Right lobe of liver (tissue), 6 donors: ENCODE data around the gene LHX1. TPM values are rescaled to one million over a fixed set of nuclear protein-coding genes. Genes with fewer than 3 reads are reported as not detected.

Experiments
- ATAC-seq, 4 donors: fragments of 200-7000 bp; cut with Tn5 transposase; one replicate each; pipeline ENCODE4 v1.9.1; 2020; ENCODE audit warnings: mild to moderate bottlenecking in 4 of 4, moderate library complexity in 4 of 4
- DNase-seq, 3 donors: peaks; one replicate each; pipeline ENCODE4 v3.0.0-alpha.2; 2020
- H3K27ac ChIP-seq, 3 donors: fragments of 200-600 bp; one replicate each; pipeline ENCODE4 v1.8.0; 2022
- H3K27me3 ChIP-seq, 2 donors: fragments of 200-600 bp; one replicate each; pipeline ENCODE4 v1.8.0; 2022
- H3K36me3 ChIP-seq, 4 donors: fragments of 200-600 bp; sonication (generic) in 1 of 4; one replicate each; pipeline versions ENCODE4 v1.5.1 to v1.8.0; 2017 to 2022; ENCODE audit warnings: control low read depth in 1 of 4
- H3K4me1 ChIP-seq, 4 donors: fragments of 200-600 bp; sonication (generic) in 1 of 4; one replicate each; pipeline versions ENCODE4 v1.5.1 to v1.8.0; 2017 to 2022; ENCODE audit warnings: control low read depth in 1 of 4
- H3K4me3 ChIP-seq, 3 donors: fragments of 200-600 bp; one replicate each; pipeline ENCODE4 v1.8.0; 2022
- H3K9me3 ChIP-seq, 4 donors: fragments of 200-600 bp; sonication (generic) in 1 of 4; one replicate each; pipeline versions ENCODE4 v1.5.1 to v1.8.0; 2017 to 2022; ENCODE audit warnings: control low read depth in 1 of 4
- CTCF ChIP-seq, 4 donors: fragments of 200-600 bp in 3 of 4; fragments of 450-650 bp in 1 of 4; IDR thresholded peaks; one replicate each; pipeline versions ENCODE4 v1.5.1 to v1.8.0; 2016 to 2022; ENCODE audit warnings: antibody characterized with exemption in 4 of 4, mild to moderate bottlenecking in 2 of 4
- POLR2A ChIP-seq: fragments of 450-650 bp; IDR thresholded peaks from one replicate; pipeline ENCODE4 v1.6.1; 2017; ENCODE audit warnings: antibody characterized with exemption, mild to moderate bottlenecking
- WGBS: methylation state at CpG from one replicate; pipeline ENCODE4 v1.1.6; 2018; ENCODE audit warnings: low coverage, low lambda C conversion rate; ENCODE audit not compliant: insufficient coverage; ENCODE audit errors: missing lambda C conversion rate; 5-methylcytosine and 5-hydroxymethylcytosine counted together
- intact Hi-C, 2 donors: fragments of 100-400 bp; cut with DNase I; formaldehyde crosslinking; loops; one replicate each; pipeline versions ENCODE4 v1.11.2 to v1.14.1; 2022
- total RNA-seq, 6 experiments: library from RNA; depleted of rRNA in 2 of 6; stranded (reverse); fragments of >200 nt in 2 of 6; fragmentation: NEBNext Ultra II Directional in 3 of 6; extraction: Animal tissue kit (Norgen Biotek cat#: 25700) in 3 of 6; gene quantifications; one replicate each; pipeline versions ENCODE4 v1.1.0 to v1.2.4, GENCODE V29; 2016 to 2023
- donor health status: DM: no; HTN: yes; CAD: no.
- donor health status: DM: no; HTN: no; CAD: no.
- donor health status: DM: no; HTN: no; CAD: no.
- donor health status: DM: no; HTN: yes; CAD: no.
- donor health status: DM: no; HTN: yes; CAD: no.

The LHX1 gene
- total RNA-seq, 6 experiments from 2014 or later: not detected

GRCh38 chr17:36913132-36913531, 24.1 kb upstream of the LHX1 start:
- Histone ChIP-seq H3K4me1 (no peaks in the 10 kb centered on the region), H3K27ac (no peak overlapping the region), H3K27me3 (no peaks in the 10 kb centered on the region), H3K36me3 (no peaks in the 10 kb centered on the region), H3K9me3 (no peaks in the 10 kb centered on the region), H3K4me3 (no peak overlapping the region)
- intact Hi-C loops: no loop called here
- ATAC-seq (no peak), DNase-seq (no peak)
- TF ChIP-seq CTCF (IDR thresholded peaks at IDR 0.05): no peak
- no peak for TF ChIP-seq POLR2A
- 20% methylated on average over 5 of the region's 5 CpGs for WGBS

- Histone ChIP-seq H3K4me3 (no peak overlapping the region), H3K27ac (no peak overlapping the region), H3K36me3 (no peaks in the 10 kb centered on the region), H3K27me3 (no peaks in the 10 kb centered on the region), H3K4me1 (no peaks in the 10 kb centered on the region), H3K9me3 (no peaks in the 10 kb centered on the region)
- no peak for DNase-seq
- no peak for ATAC-seq
- intact Hi-C loops: no loop called here
- WGBS: 50% methylated on average over 2 of the region's 3 CpGs
- TF ChIP-seq CTCF (IDR thresholded peaks at IDR 0.05) (no peak), POLR2A (no peak)
Observed at GRCh38 chr17:36918211-36918691, 19.0 kb upstream of the LHX1 start.

GRCh38 chr17:36919407-36919968, 17.8 kb upstream of the LHX1 start:
- intact Hi-C loops: no loop called here

GRCh38 chr17:36920032-36921005, 17.0 kb upstream of the LHX1 start:
- no peaks in the 10 kb centered on the region for H3K27me3 ChIP-seq

More at GRCh38 chr17:36919407-36919968, 17.8 kb upstream of the LHX1 start:
- no peak for DNase-seq
- no peak overlapping the region for H3K27ac ChIP-seq
- no peak for TF ChIP-seq CTCF (IDR thresholded peaks at IDR 0.05)
- TF ChIP-seq POLR2A: no peak
- no peak for ATAC-seq
- no peaks in the 10 kb centered on the region for H3K27me3 ChIP-seq
- no peaks in the 10 kb centered on the region for H3K9me3 ChIP-seq
- H3K36me3 ChIP-seq: no peaks in the 10 kb centered on the region
- 67% methylated on average over 6 of the region's 7 CpGs for WGBS
- H3K4me3 ChIP-seq: no peak overlapping the region
- no peaks in the 10 kb centered on the region for H3K4me1 ChIP-seq

More at GRCh38 chr17:36920032-36921005, 17.0 kb upstream of the LHX1 start:
- ATAC-seq: no peak
- Histone ChIP-seq H3K27ac (no peak overlapping the region), H3K9me3 (no peaks in the 10 kb centered on the region), H3K4me1 (no peaks in the 10 kb centered on the region), H3K4me3 (no peak overlapping the region), H3K36me3 (no peaks in the 10 kb centered on the region)
- no peak for DNase-seq
- 25% methylated on average over 11 of the region's 18 CpGs for WGBS
- intact Hi-C loops: no loop called here
- TF ChIP-seq POLR2A (no peak), CTCF (IDR thresholded peaks at IDR 0.05) (no peak)
